CD4-positive, alpha-beta T cell (primary cell): ENCODE results near the gene ISCA2. TPM values are rescaled to one million over a fixed set of nuclear protein-coding genes. Genes with fewer than 3 reads are reported as not detected.
A peak's percentile ranks its signal among the peaks of the same experiment; 100 is the strongest.

Source experiments
- ATAC-seq: fragments of 200-7000 bp; cut with Tn5 transposase; one replicate; pipeline ENCODE4 v1.10.0; 2022; ENCODE audit warnings: mild to moderate bottlenecking; ENCODE audit not compliant: poor library complexity
- CTCF ChIA-PET: fragments of 350-600 bp; sonication (Branson Sonifier 250); formaldehyde crosslinking; loops from one replicate; lab custom pipeline; 2021; ENCODE audit warnings: antibody characterized with exemption, inconsistent platforms; lab: Charles Lee
- POLR2A ChIA-PET: fragments of 350-600 bp; sonication (Branson Sonifier 250); formaldehyde crosslinking; loops from one replicate; lab custom pipeline; 2021; ENCODE audit warnings: antibody characterized with exemption, inconsistent platforms; lab: Charles Lee
- DNase-seq, 14 experiments: peaks; one replicate each; pipeline ENCODE4 v3.0.0-alpha.2; 2013 to 2020; ENCODE audit warnings: mixed read lengths in 2 of 14
- H3K27ac ChIP-seq, 2 donors: one replicate each; pipeline versions ENCODE4 v1.5.1 to v1.7.0; 2013; ENCODE audit warnings: low read length in 2 of 2, low read depth in 1 of 2, mild to moderate bottlenecking in 1 of 2
- H3K27me3 ChIP-seq, 2 experiments: 1 replicate in 1 of 2; 2 replicates in 1 of 2; pipeline versions ENCODE4 v1.6.1 to v1.7.0; 2013; ENCODE audit warnings: low read length in 2 of 2, control low read depth in 1 of 2, mild to moderate bottlenecking in 1 of 2, moderate library complexity in 1 of 2; ENCODE audit not compliant: insufficient read depth in 2 of 2, control insufficient read depth in 1 of 2
- H3K36me3 ChIP-seq: one replicate; pipeline ENCODE4 v1.6.1; 2013; ENCODE audit warnings: low read length, control low read depth; ENCODE audit not compliant: insufficient read depth
- H3K4me1 ChIP-seq: one replicate; pipeline ENCODE4 v1.6.1; 2013; ENCODE audit warnings: low read length, control low read depth; ENCODE audit not compliant: insufficient read depth
- H3K4me3 ChIP-seq: one replicate; pipeline ENCODE4 v1.5.1; 2013; ENCODE audit warnings: mild to moderate bottlenecking, low read length, moderate library complexity
- H3K9me3 ChIP-seq, 2 experiments: 1 replicate in 1 of 2; 2 replicates in 1 of 2; pipeline versions ENCODE4 v1.6.1 to v1.7.0; 2013; ENCODE audit warnings: low read length in 2 of 2, mild to moderate bottlenecking in 2 of 2, control low read depth in 1 of 2, moderate library complexity in 1 of 2; ENCODE audit not compliant: control insufficient read depth in 1 of 2, insufficient read depth in 1 of 2
- H3K27ac Mint-ChIP-seq: one replicate; pipeline ENCODE4 v1.8.0; 2020; ENCODE audit warnings: mixed read lengths
- H3K27me3 Mint-ChIP-seq: one replicate; pipeline ENCODE4 v1.8.0; 2021; ENCODE audit warnings: mixed read lengths
- H3K36me3 Mint-ChIP-seq: one replicate; pipeline ENCODE4 v1.8.0; 2021; ENCODE audit warnings: low read depth, mixed read lengths
- H3K4me1 Mint-ChIP-seq: one replicate; pipeline ENCODE4 v1.8.0; 2021; ENCODE audit warnings: low read depth, mixed read lengths
- H3K4me3 Mint-ChIP-seq: one replicate; pipeline ENCODE4 v1.8.0; 2020; ENCODE audit warnings: mild to moderate bottlenecking, mixed read lengths
- H3K9me3 Mint-ChIP-seq: one replicate; pipeline ENCODE4 v1.8.0; 2020; ENCODE audit warnings: mixed read lengths
- CTCF ChIP-seq: fragments of 200-600 bp; IDR thresholded peaks from one replicate; pipeline ENCODE4 v1.8.0; 2022; ENCODE audit warnings: antibody characterized with exemption, mild to moderate bottlenecking
- intact Hi-C, 2 experiments: fragments of 100-400 bp; cut with DNase I in 1 of 2; cut with micrococcal nuclease in 1 of 2; formaldehyde crosslinking; loops; one replicate each; pipeline versions ENCODE4 v1.15.1 to v1.9.0; 2023 to 2025; cut with DNase I, micrococcal nuclease
- total RNA-seq, 174 experiments: library from RNA in 2 of 174; stranded (reverse) in 2 of 174; gene quantifications; one replicate each; pipeline ENCODE4 v1.2.3 and lab custom pipeline; 2021 to 2026

ISCA2 gene
- total RNA-seq, 2 experiments from 2014 or later, result 22.5 to 23.7 TPM

GRCh38 chr14:74495356-74495755 lies 1.8 kb downstream of the ISCA2 start:
- H3K27me3 Mint-ChIP-seq, result no peaks in the 10 kb centered on the region
- ChIA-PET POLR2A (no interaction called here), CTCF (no interaction called here)
- H3K4me1 Mint-ChIP-seq, result peaks cover 29% of the 10 kb centered on the region
- H3K9me3 Mint-ChIP-seq, result no peaks in the 10 kb centered on the region
- H3K27me3 ChIP-seq, result no peaks in the 10 kb centered on the region
- peaks cover 7% of the 10 kb centered on the region for H3K36me3 ChIP-seq
- peak overlapping the region in 1 of 2 donors; percentile 49 for H3K27ac ChIP-seq
- H3K4me3 Mint-ChIP-seq, result no peak overlapping the region
- H3K9me3 ChIP-seq, result no peaks in the 10 kb centered on the region
- H3K27ac Mint-ChIP-seq, result no peak overlapping the region
- ATAC-seq (no peak), DNase-seq (peak in 3 of 14 experiments; percentile 21 to 69 (median 47))
- H3K4me3 ChIP-seq, result no peak overlapping the region
- intact Hi-C loops, result loop anchor here in 1 of 2 experiments (10.0 kb wide), 4 partner anchors 219 to 1571 kb away; partner anchors contain the start of genes ALDH6A1, AREL1, DCAF4 and FCF1
- peaks cover 19% of the 10 kb centered on the region for H3K4me1 ChIP-seq
- TF ChIP-seq CTCF, result no peak
- H3K36me3 Mint-ChIP-seq, result peaks cover 19% of the 10 kb centered on the region

GRCh38 chr14:74500417-74501134 lies 7.0 kb downstream of the ISCA2 start:
- Histone ChIP-seq H3K27ac (no peak overlapping the region), H3K4me1 (no peaks in the 10 kb centered on the region), H3K9me3 (no peaks in the 10 kb centered on the region), H3K4me3 (no peak overlapping the region), H3K27me3 (no peaks in the 10 kb centered on the region), H3K36me3 (peaks cover 6% of the 10 kb centered on the region)
- POLR2A ChIA-PET, result no interaction called here
- no peak for TF ChIP-seq CTCF
- DNase-seq, result no peak
- CTCF ChIA-PET, result no interaction called here
- intact Hi-C loops, result no loop called here
- Mint-ChIP-seq H3K4me1 (peaks cover 12% of the 10 kb centered on the region), H3K4me3 (no peak overlapping the region), H3K9me3 (no peaks in the 10 kb centered on the region), H3K27me3 (no peaks in the 10 kb centered on the region), H3K27ac (no peak overlapping the region), H3K36me3 (peaks cover 7% of the 10 kb centered on the region)
- no peak for ATAC-seq

GRCh38 chr14:74501135-74501614 lies 7.6 kb downstream of the ISCA2 start:
- ATAC-seq, result no peak

More at GRCh38 chr14:74501135-74501614, 7.6 kb downstream of the ISCA2 start:
- H3K27me3 Mint-ChIP-seq, result no peaks in the 10 kb centered on the region
- Histone ChIP-seq H3K36me3 (peaks cover 1% of the 10 kb centered on the region), H3K9me3 (no peaks in the 10 kb centered on the region), H3K4me3 (no peak overlapping the region), H3K27ac (no peak overlapping the region), H3K27me3 (no peaks in the 10 kb centered on the region), H3K4me1 (no peaks in the 10 kb centered on the region)
- peaks cover 7% of the 10 kb centered on the region for H3K4me1 Mint-ChIP-seq
- POLR2A ChIA-PET, result no interaction called here
- no peak for TF ChIP-seq CTCF
- no peaks in the 10 kb centered on the region for H3K9me3 Mint-ChIP-seq
- intact Hi-C loops, result no loop called here
- H3K4me3 Mint-ChIP-seq, result no peak overlapping the region
- no peak overlapping the region for H3K27ac Mint-ChIP-seq
- CTCF ChIA-PET, result no interaction called here
- H3K36me3 Mint-ChIP-seq, result peaks cover 7% of the 10 kb centered on the region
- DNase-seq, result no peak
